Right atrium auricular region (tissue), 2 donors: ENCODE results near the gene PAQR4. TPM values are rescaled to one million over a fixed set of nuclear protein-coding genes. Genes with fewer than 3 reads are reported as not detected.

Experiments
- DNase-seq: peaks from one replicate; pipeline ENCODE4 v3.0.0-alpha.2; 2019; ENCODE audit warnings: low spot score
- H3K27ac ChIP-seq, 2 donors: fragments of 200-600 bp; sonication (generic); 1 replicate in 1 of 2; 2 replicates in 1 of 2; pipeline ENCODE4 v1.5.1; 2016 to 2019
- H3K27me3 ChIP-seq, 2 donors: fragments of 200-600 bp; sonication (generic); one replicate each; pipeline versions ENCODE4 v1.5.1 to v1.6.0; 2017 to 2019
- H3K36me3 ChIP-seq: fragments of 200-600 bp; sonication (generic); one replicate; pipeline ENCODE4 v1.5.1; 2016
- H3K4me1 ChIP-seq, 2 donors: fragments of 200-600 bp; sonication (generic); one replicate each; pipeline versions ENCODE4 v1.5.1 to v1.6.0; 2017 to 2019
- H3K4me3 ChIP-seq, 2 donors: fragments of 200-600 bp; sonication (generic); 1 replicate in 1 of 2; 2 replicates in 1 of 2; pipeline ENCODE4 v1.5.1; 2017 to 2019; ENCODE audit warnings: mild to moderate bottlenecking in 1 of 2, moderate library complexity in 1 of 2
- H3K9me3 ChIP-seq, 2 donors: fragments of 200-600 bp; sonication (generic); one replicate each; pipeline ENCODE4 v1.5.1; 2019
- CTCF ChIP-seq, 2 donors: fragments of 200-600 bp; sonication (generic); IDR thresholded peaks; one replicate each; pipeline ENCODE4 v1.5.1; 2019; ENCODE audit warnings: antibody characterized with exemption in 2 of 2
- total RNA-seq, 2 donors: library from RNA; depleted of rRNA; stranded (reverse); fragments of >200 nt; gene quantifications; one replicate each; pipeline ENCODE4 v1.1.0, GENCODE V29; 2016

PAQR4 gene
- total RNA-seq, 2 donors from 2014 or later = 4.7 to 5.9 TPM

- Histone ChIP-seq H3K4me3 (no peak overlapping the region), H3K27me3 (no peaks in the 10 kb centered on the region), H3K4me1 (peaks cover 0 to 20% of the 10 kb centered on the region in 2 donors), H3K36me3 (no peaks in the 10 kb centered on the region), H3K9me3 (no peaks in the 10 kb centered on the region), H3K27ac (no peak overlapping the region)
- TF ChIP-seq CTCF (IDR thresholded peaks at IDR 0.05) = no peak
- no peak for DNase-seq
Observed at GRCh38 chr16:2973605-2974318, 4.6 kb downstream of the PAQR4 start.

- Histone ChIP-seq H3K36me3 (no peaks in the 10 kb centered on the region), H3K4me1 (peaks cover 0 to 19% of the 10 kb centered on the region in 2 donors), H3K27me3 (no peaks in the 10 kb centered on the region), H3K27ac (no peak overlapping the region), H3K4me3 (no peak overlapping the region), H3K9me3 (no peaks in the 10 kb centered on the region)
- no peak for TF ChIP-seq CTCF (IDR thresholded peaks at IDR 0.05)
- DNase-seq = no peak
Observed at GRCh38 chr16:2974319-2975056, 5.3 kb downstream of the PAQR4 start.

GRCh38 chr16:2975161-2975795 is 6.1 kb downstream of the PAQR4 start:
- no peaks in the 10 kb centered on the region for H3K9me3 ChIP-seq
- no peaks in the 10 kb centered on the region for H3K27me3 ChIP-seq
- H3K4me3 ChIP-seq = no peak overlapping the region
- no peak for DNase-seq
- peaks cover 0 to 19% of the 10 kb centered on the region in 2 donors for H3K4me1 ChIP-seq
- H3K27ac ChIP-seq = no peak overlapping the region
- TF ChIP-seq CTCF (IDR thresholded peaks at IDR 0.05) = no peak
- H3K36me3 ChIP-seq = no peaks in the 10 kb centered on the region

GRCh38 chr16:2976201-2976600 is 7.1 kb downstream of the PAQR4 start:
- H3K4me3 ChIP-seq = no peak overlapping the region
- H3K27me3 ChIP-seq = no peaks in the 10 kb centered on the region

GRCh38 chr16:2976673-2977072 is 7.5 kb downstream of the PAQR4 start:
- no peak for DNase-seq
- Histone ChIP-seq H3K9me3 (no peaks in the 10 kb centered on the region), H3K4me3 (no peak overlapping the region), H3K36me3 (no peaks in the 10 kb centered on the region), H3K27me3 (no peaks in the 10 kb centered on the region), H3K27ac (no peak overlapping the region), H3K4me1 (peaks cover 0 to 21% of the 10 kb centered on the region in 2 donors)
- TF ChIP-seq CTCF (IDR thresholded peaks at IDR 0.05) = no peak

More at GRCh38 chr16:2976201-2976600, 7.1 kb downstream of the PAQR4 start:
- Histone ChIP-seq H3K27ac (no peak overlapping the region), H3K4me1 (peaks cover 0 to 20% of the 10 kb centered on the region in 2 donors), H3K9me3 (no peaks in the 10 kb centered on the region), H3K36me3 (no peaks in the 10 kb centered on the region)
- DNase-seq = no peak
- TF ChIP-seq CTCF (IDR thresholded peaks at IDR 0.05) = no peak
